Type B pancreatic cell (in vitro differentiated cells): ENCODE data around the gene IQCB1. TPM values are rescaled to one million over a fixed set of nuclear protein-coding genes. Genes with fewer than 3 reads are reported as not detected.

Experiments
- DNase-seq: peaks from one replicate; pipeline ENCODE4 v3.0.0; 2021; ENCODE audit warnings: mixed read lengths; ENCODE audit not compliant: unreplicated experiment; ENCODE audit errors: extremely low spot score
- H3K27ac Mint-ChIP-seq: 2 replicates; pipeline ENCODE4 v1.8.0; 2021; ENCODE audit warnings: mild to moderate bottlenecking, mixed read lengths
- H3K27me3 Mint-ChIP-seq: 2 replicates; pipeline ENCODE4 v1.8.0; 2021; ENCODE audit warnings: mixed read lengths
- H3K36me3 Mint-ChIP-seq: 2 replicates; pipeline ENCODE4 v1.8.0; 2021; ENCODE audit warnings: mixed read lengths
- H3K4me1 Mint-ChIP-seq: one replicate; pipeline ENCODE4 v1.8.0; 2021; ENCODE audit warnings: mixed read lengths; ENCODE audit not compliant: unreplicated experiment
- H3K4me3 Mint-ChIP-seq: 2 replicates; pipeline ENCODE4 v1.8.0; 2021; ENCODE audit warnings: mild to moderate bottlenecking, mixed read lengths
- H3K9me3 Mint-ChIP-seq: 2 replicates; pipeline ENCODE4 v1.8.0; 2021; ENCODE audit warnings: mixed read lengths
- CTCF ChIP-seq: fragments of 200-600 bp; sonication (generic); conservative IDR thresholded peaks from 2 replicates; pipeline ENCODE4 v1.5.0; 2021; ENCODE audit warnings: antibody characterized with exemption, mild to moderate bottlenecking
- long read RNA-seq: library from polyadenylated mRNA; unstranded; transcript quantifications from one replicate; pipeline ENCODE4 v2.0.0, GENCODE V29; 2020
- total RNA-seq: library from RNA; stranded (reverse); gene quantifications from 2 replicates; pipeline ENCODE4 v1.2.1, GENCODE V29; 2021; ENCODE audit warnings: low replicate concordance

Gene IQCB1
- 31.2 and 31.6 TPM in 2 replicates for total RNA-seq
- long read RNA-seq, transcript IQCB1-201 (15 exons, 2,594 nt) = major isoform, 111 of 179 reads
- long read RNA-seq, partial matches to known transcripts = 15 of 179 reads
- long read RNA-seq, other reads (novel, unspliced or antisense) = 51 of 179 reads

GRCh38 chr3:121834671-121835464 lies at the start of gene IQCB1, which contains the start of gene EAF2:
IQCB1 (minus strand) TSS chr3:121835060; CDS start chr3:121828960, 6,100 bp downstream.
EAF2 (plus strand) TSS chr3:121835209; CDS start chr3:121835286, 77 bp downstream.
- no peaks in the 10 kb centered on the region for H3K9me3 Mint-ChIP-seq
- DNase-seq = peak; percentile 92
- H3K4me1 Mint-ChIP-seq = peaks cover 17% of the 10 kb centered on the region
- no peak for TF ChIP-seq CTCF
- H3K27ac Mint-ChIP-seq = peak within 1 kb of the TSS; percentile 90
- peak within 1 kb of the TSS; percentile 94 for H3K4me3 Mint-ChIP-seq
- H3K27me3 Mint-ChIP-seq = peaks cover 15% of the 10 kb centered on the region
- peaks cover 19% of the 10 kb centered on the region for H3K36me3 Mint-ChIP-seq

GRCh38 chr3:121883507-121883906 lies 48.6 kb upstream of the IQCB1 start:
- Mint-ChIP-seq H3K4me1 (no peaks in the 10 kb centered on the region), H3K9me3 (no peaks in the 10 kb centered on the region), H3K27ac (no peak overlapping the region), H3K27me3 (no peaks in the 10 kb centered on the region), H3K4me3 (no peak overlapping the region), H3K36me3 (no peaks in the 10 kb centered on the region)
- DNase-seq = no peak
- TF ChIP-seq CTCF = peak; percentile 54

GRCh38 chr3:121878411-121878810 lies 43.6 kb upstream of the IQCB1 start:
- no peaks in the 10 kb centered on the region for H3K36me3 Mint-ChIP-seq
- TF ChIP-seq CTCF = no peak
- no peak overlapping the region for H3K4me3 Mint-ChIP-seq
- H3K9me3 Mint-ChIP-seq = no peaks in the 10 kb centered on the region
- no peaks in the 10 kb centered on the region for H3K4me1 Mint-ChIP-seq
- no peaks in the 10 kb centered on the region for H3K27me3 Mint-ChIP-seq
- no peak overlapping the region for H3K27ac Mint-ChIP-seq
- no peak for DNase-seq

GRCh38 chr3:121871430-121871829 lies 36.6 kb upstream of the IQCB1 start:
- Mint-ChIP-seq H3K27ac (no peak overlapping the region), H3K9me3 (no peaks in the 10 kb centered on the region), H3K36me3 (no peaks in the 10 kb centered on the region), H3K4me1 (no peaks in the 10 kb centered on the region), H3K27me3 (no peaks in the 10 kb centered on the region), H3K4me3 (no peak overlapping the region)
- no peak for TF ChIP-seq CTCF
- no peak for DNase-seq

GRCh38 chr3:121870717-121871116 lies 35.9 kb upstream of the IQCB1 start:
- Mint-ChIP-seq H3K4me1 (no peaks in the 10 kb centered on the region), H3K4me3 (no peak overlapping the region), H3K27ac (no peak overlapping the region), H3K36me3 (peaks cover 4% of the 10 kb centered on the region), H3K9me3 (no peaks in the 10 kb centered on the region), H3K27me3 (no peaks in the 10 kb centered on the region)
- no peak for TF ChIP-seq CTCF
- no peak for DNase-seq
